SU-DHL-6 (cell line): ENCODE data around the gene MAGEA9B.

Experiments used
- CTCF ChIP-seq: fragments of 200-600 bp; sonication (generic); IDR thresholded peaks from one replicate; pipeline ENCODE4 v1.5.1; 2017; ENCODE audit warnings: antibody characterized with exemption, mild to moderate bottlenecking, low read length, moderate library complexity; ENCODE audit not compliant: insufficient read depth, poor library complexity, severe bottlenecking
- EZH2phosphoT487 ChIP-seq: fragments of 200-600 bp; sonication (generic), shearing (Covaris generic); conservative IDR thresholded peaks from 2 replicates; pipeline ENCODE4 v1.6.1; 2018; ENCODE audit warnings: mild to moderate bottlenecking, antibody characterized with exemption, low read length, moderate library complexity, mixed read lengths

DNA sequence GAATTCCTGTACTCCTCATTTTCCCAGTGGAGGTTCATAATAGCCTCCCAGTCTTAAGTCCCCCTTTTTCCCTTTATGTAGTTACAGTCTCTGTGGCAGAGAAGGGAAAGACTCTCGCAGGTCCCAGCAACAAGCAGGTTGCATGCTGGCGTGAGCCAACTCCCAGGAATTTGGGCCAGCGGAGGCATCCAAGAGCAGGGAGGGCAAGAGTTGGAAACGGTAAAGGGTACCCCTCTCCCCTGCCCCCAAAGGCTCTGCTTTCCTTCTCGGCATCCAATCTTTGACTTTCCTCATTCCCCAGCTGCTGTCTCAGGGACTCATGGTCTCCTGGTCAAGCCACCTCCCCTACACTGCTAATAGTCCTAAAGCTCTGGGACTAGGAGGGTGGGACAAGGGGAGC, 23.3 kb upstream of the MAGEA9B start:
- TF ChIP-seq CTCF (no peak), EZH2phosphoT487 (no peak)
